ENCODE measurements around the gene SREK1.
"Not testable (repeated sequence)": the region's sequence is repeated elsewhere in the genome, so short reads cannot be mapped to it uniquely, and the experiment has no call there.

SREK1 gene

GRCh38 chr5:66144074-66144833 is at the start of gene SREK1:
Gene SREK1 (plus strand): TSS chr5:66144300. CDS start chr5:66144377, 77 bp downstream.
- peak; percentile 86 for DNase-seq

- DNase-seq: no peak
Observed at GRCh38 chr5:66100851-66101250, 43.2 kb upstream of the SREK1 start.

- DNase-seq: no peak
Observed at GRCh38 chr5:66113160-66113559, 30.9 kb upstream of the SREK1 start.

GRCh38 chr5:66118304-66118703 is 25.8 kb upstream of the SREK1 start:
- DNase-seq: no peak

- DNase-seq: no peak
Observed at GRCh38 chr5:66122379-66123034, 21.6 kb upstream of the SREK1 start.

- no peak for DNase-seq
Observed at GRCh38 chr5:66129144-66129543, 15.0 kb upstream of the SREK1 start.

GRCh38 chr5:66130493-66130892 is 13.6 kb upstream of the SREK1 start:
- DNase-seq: no peak

- DNase-seq: no peak
Observed at GRCh38 chr5:66134407-66134861, 9.7 kb upstream of the SREK1 start.

GRCh38 chr5:66136053-66136452 is 8.0 kb upstream of the SREK1 start:
- DNase-seq: no peak

- DNase-seq: not testable (repeated sequence)
Observed at GRCh38 chr5:66136944-66137343, 7.2 kb upstream of the SREK1 start.

- no peak for DNase-seq
Observed at GRCh38 chr5:66138637-66139317, 5.3 kb upstream of the SREK1 start.

- DNase-seq: no peak
Observed at GRCh38 chr5:66139318-66139712, 4.8 kb upstream of the SREK1 start.

GRCh38 chr5:66142417-66142816 is 1.7 kb upstream of the SREK1 start:
- DNase-seq: no peak

- DNase-seq: no peak
Observed at GRCh38 chr5:66143473-66144073, 527 bp upstream of the SREK1 start.

- DNase-seq: no peak
Observed at GRCh38 chr5:66144834-66145390, 812 bp downstream of the SREK1 start.

GRCh38 chr5:66145737-66146136 is 1.6 kb downstream of the SREK1 start:
- DNase-seq: no peak

- DNase-seq: no peak
Observed at GRCh38 chr5:66149950-66150349, 5.8 kb downstream of the SREK1 start.

GRCh38 chr5:66151030-66151429 is 6.9 kb downstream of the SREK1 start:
- DNase-seq: peak; percentile 1 to 6

- DNase-seq: no peak
Observed at GRCh38 chr5:66151491-66151890, 7.4 kb downstream of the SREK1 start.

- no peak for DNase-seq
Observed at GRCh38 chr5:66157046-66157445, 12.9 kb downstream of the SREK1 start.

- DNase-seq: no peak
Observed at GRCh38 chr5:66161356-66161755, 17.3 kb downstream of the SREK1 start.

GRCh38 chr5:66164044-66164790 is 20.1 kb downstream of the SREK1 start:
- no peak for DNase-seq

All from activated CD4-positive, alpha-beta T cell treated with anti-CD3 and anti-CD28 coated beads, Interleukin-2, amount 50 U/mL, for 4 hours (primary cell).